H1 (cell line): Measurements from ENCODE around the gene APOA1.

ENCODE experiments used
- ATF2 ChIP-seq: IDR thresholded peaks from 2 replicates; pipeline ENCODE4 v1.6.1; 2012; ENCODE audit warnings: low read length, inconsistent platforms
- BACH1 ChIP-seq: IDR thresholded peaks from 2 replicates; pipeline ENCODE4 v1.6.1; 2012; ENCODE audit warnings: low read length, improper control_type of control experiment
- CHD2 ChIP-seq: IDR thresholded peaks from 2 replicates; pipeline ENCODE4 v1.6.1; 2012; ENCODE audit warnings: low read length, improper control_type of control experiment
- CTCF ChIP-seq, 3 experiments: IDR thresholded peaks; 1 replicate in 2 of 3; 2 replicates in 1 of 3; pipeline versions ENCODE4 v1.5.1 to v1.6.1; 2011; ENCODE audit warnings: low read length in 3 of 3, mild to moderate bottlenecking in 3 of 3, inconsistent platforms in 2 of 3, low read depth in 1 of 3, moderate library complexity in 1 of 3; ENCODE audit not compliant: insufficient read depth in 1 of 3; ENCODE audit errors: control extremely low read depth in 1 of 3
- EP300 ChIP-seq, 2 experiments: IDR thresholded peaks; 1 replicate in 1 of 2; 2 replicates in 1 of 2; pipeline ENCODE4 v1.6.1; 2011 to 2012; ENCODE audit warnings: low read depth in 2 of 2, low read length in 2 of 2, mild to moderate bottlenecking in 2 of 2, borderline replicate concordance in 1 of 2, inconsistent platforms in 1 of 2, moderate library complexity in 1 of 2
- EZH2 ChIP-seq: fragments of 200-600 bp; sonication (generic); IDR thresholded peaks from 2 replicates; pipeline ENCODE4 v1.7.1; 2012; ENCODE audit warnings: low read depth, mild to moderate bottlenecking, moderate library complexity, low read length, inconsistent platforms; ENCODE audit not compliant: severe bottlenecking
- GABPA ChIP-seq: IDR thresholded peaks from 2 replicates; pipeline ENCODE4 v1.6.1; 2011; ENCODE audit warnings: mild to moderate bottlenecking, low read length, moderate library complexity, borderline replicate concordance; ENCODE audit not compliant: insufficient read depth
- NRF1 ChIP-seq: IDR thresholded peaks from 2 replicates; pipeline ENCODE4 v1.6.1; 2011; ENCODE audit warnings: mild to moderate bottlenecking, low read depth, low read length, improper control_type of control experiment
- POLR2A ChIP-seq, 2 experiments: IDR thresholded peaks; 1 replicate in 1 of 2; 2 replicates in 1 of 2; pipeline ENCODE4 v1.6.1; 2011; ENCODE audit warnings: low read depth in 2 of 2, low read length in 2 of 2, mild to moderate bottlenecking in 2 of 2; ENCODE audit errors: control extremely low read depth in 1 of 2
- POLR2AphosphoS5 ChIP-seq: IDR thresholded peaks from 2 replicates; pipeline ENCODE4 v1.6.1; 2011; ENCODE audit warnings: low read depth, low read length
- RNF2 ChIP-seq: fragments of 200-900, 300-1000 bp; sonication (generic); IDR thresholded peaks from 2 replicates; pipeline ENCODE4 v1.7.1; 2016; ENCODE audit warnings: borderline replicate concordance, low read depth, mild to moderate bottlenecking, antibody characterized with exemption, low read length; ENCODE audit not compliant: poor library complexity, severe bottlenecking; ENCODE audit errors: missing control alignments
- SIN3A ChIP-seq, 2 experiments: IDR thresholded peaks in 1 of 2; conservative IDR thresholded peaks in 1 of 2; 2 replicates each; pipeline ENCODE4 v1.6.1; 2011 to 2012; ENCODE audit warnings: low read length in 2 of 2, improper control_type of control experiment in 1 of 2, low read depth in 1 of 2, mild to moderate bottlenecking in 1 of 2
- USF2 ChIP-seq: IDR thresholded peaks from 2 replicates; pipeline ENCODE4 v1.6.1; 2011; ENCODE audit warnings: low read length, improper control_type of control experiment

- TF ChIP-seq POLR2A (IDR thresholded peaks at IDR 0.05; ENCODE audit: control extremely low read depth in 1 of 2, low read depth in 2 of 2, low read length in 2 of 2) (no peak), ATF2 (no peak), POLR2AphosphoS5 (no peak), CTCF (IDR thresholded peaks at IDR 0.05; ENCODE audit: control extremely low read depth in 1 of 3, insufficient read depth in 1 of 3, low read depth in 1 of 3, low read length in 3 of 3) (peak; percentile 2 to 19 (median 17); a peak in 2 of 4 replicates), SIN3A (conservative IDR thresholded peaks at IDR 0.05 in 1 of 2, IDR thresholded peaks at IDR 0.05 in 1 of 2; ENCODE audit: low read depth in 1 of 2, low read length in 2 of 2) (no peak), CHD2 (no peak), BACH1 (no peak), NRF1 (no peak), GABPA (no peak), EP300 (IDR thresholded peaks at IDR 0.05; ENCODE audit: borderline replicate concordance in 1 of 2, low read depth in 2 of 2, low read length in 2 of 2) (no peak), USF2 (no peak), RNF2 (no peak), EZH2 (no peak)
These were observed 39.2 kb upstream of the APOA1 start for GRCh38 chr11:116876656-116877055.
